22Rv1 (cell line): ENCODE data around the gene MGAT5B.

Experiments
- H3K27ac ChIP-seq: fragments of 450-650 bp; 2 replicates; pipeline ENCODE4 v1.5.1; 2017
- ZFX ChIP-seq: fragments of 450-650 bp; IDR thresholded peaks from 2 replicates; pipeline ENCODE4 v1.6.1; 2017; ENCODE audit warnings: antibody characterized with exemption, borderline replicate concordance
- TF ChIP-seq, protein P1 (sequence below): fragments of 450-650 bp; IDR thresholded peaks from 2 replicates; pipeline ENCODE4 v1.5.1; 2017; ENCODE audit warnings: mild to moderate bottlenecking

The MGAT5B gene

DNA sequence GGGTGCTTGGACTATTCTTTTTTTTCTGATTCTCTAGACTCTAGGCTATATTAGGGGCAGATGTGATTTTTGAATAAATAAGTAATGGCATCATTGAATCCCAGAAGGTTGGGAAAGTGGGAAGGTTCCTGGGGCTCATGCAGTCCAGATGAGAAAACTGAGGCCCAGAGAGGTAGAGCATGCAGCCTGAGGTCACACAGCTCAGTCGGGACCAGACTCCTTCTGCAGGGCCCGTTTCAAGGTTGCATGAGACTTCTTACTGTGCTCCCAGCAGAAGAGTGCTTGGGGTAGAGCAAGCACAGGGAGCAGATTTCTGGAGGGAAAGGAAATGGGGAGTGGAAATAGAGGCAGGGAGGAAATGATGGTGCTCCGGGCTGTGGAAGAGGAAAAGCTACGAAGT, 59.8 kb downstream of the MGAT5B start:
- TF ChIP-seq, protein P1, sequence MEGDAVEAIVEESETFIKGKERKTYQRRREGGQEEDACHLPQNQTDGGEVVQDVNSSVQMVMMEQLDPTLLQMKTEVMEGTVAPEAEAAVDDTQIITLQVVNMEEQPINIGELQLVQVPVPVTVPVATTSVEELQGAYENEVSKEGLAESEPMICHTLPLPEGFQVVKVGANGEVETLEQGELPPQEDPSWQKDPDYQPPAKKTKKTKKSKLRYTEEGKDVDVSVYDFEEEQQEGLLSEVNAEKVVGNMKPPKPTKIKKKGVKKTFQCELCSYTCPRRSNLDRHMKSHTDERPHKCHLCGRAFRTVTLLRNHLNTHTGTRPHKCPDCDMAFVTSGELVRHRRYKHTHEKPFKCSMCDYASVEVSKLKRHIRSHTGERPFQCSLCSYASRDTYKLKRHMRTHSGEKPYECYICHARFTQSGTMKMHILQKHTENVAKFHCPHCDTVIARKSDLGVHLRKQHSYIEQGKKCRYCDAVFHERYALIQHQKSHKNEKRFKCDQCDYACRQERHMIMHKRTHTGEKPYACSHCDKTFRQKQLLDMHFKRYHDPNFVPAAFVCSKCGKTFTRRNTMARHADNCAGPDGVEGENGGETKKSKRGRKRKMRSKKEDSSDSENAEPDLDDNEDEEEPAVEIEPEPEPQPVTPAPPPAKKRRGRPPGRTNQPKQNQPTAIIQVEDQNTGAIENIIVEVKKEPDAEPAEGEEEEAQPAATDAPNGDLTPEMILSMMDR, result no peak
- TF ChIP-seq ZFX, result no peak
- H3K27ac ChIP-seq, result no peak overlapping the region

DNA sequence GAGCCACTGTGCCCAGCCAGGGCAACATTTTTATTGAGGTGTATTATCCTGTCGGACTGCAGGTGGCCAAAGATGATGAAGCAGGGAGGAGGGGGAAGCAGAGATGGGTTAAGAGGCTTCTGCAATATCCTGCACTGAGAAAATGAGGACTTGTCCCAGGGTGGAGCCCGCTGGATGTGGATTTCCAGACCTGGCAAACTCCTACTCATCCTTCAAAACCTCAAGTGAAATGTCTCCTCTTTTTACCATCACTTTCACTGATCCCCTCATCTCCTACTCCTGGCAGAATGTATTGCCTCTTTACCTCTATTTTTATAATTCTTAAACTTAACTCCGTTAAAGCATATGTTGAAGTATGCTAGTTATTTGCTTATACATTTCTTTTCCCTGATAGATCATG, 60.9 kb downstream of the MGAT5B start:
- TF ChIP-seq ZFX, result no peak
- TF ChIP-seq, protein P1, result no peak
- no peak overlapping the region for H3K27ac ChIP-seq

DNA sequence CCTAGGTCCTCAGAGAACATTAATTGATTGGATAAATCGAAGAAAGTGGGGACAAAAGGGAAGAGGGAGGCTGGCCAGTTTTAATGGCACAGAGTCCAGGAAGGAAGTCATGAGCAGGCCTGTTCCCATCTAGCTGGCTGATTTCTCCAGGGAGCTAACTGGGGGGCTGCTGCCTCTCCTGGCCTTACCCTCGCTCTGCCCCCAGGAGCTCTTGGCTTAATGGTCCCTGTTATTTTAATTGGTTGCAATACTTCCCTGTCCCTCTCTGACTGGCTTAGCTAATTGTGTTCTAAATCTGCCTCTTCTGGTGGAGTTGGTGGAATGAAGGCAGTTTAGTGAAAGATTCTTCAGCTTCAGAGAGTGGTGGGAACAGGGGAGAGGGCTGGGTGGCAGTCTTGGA, 61.4 kb downstream of the MGAT5B start:
- H3K27ac ChIP-seq, result no peak overlapping the region
- no peak for TF ChIP-seq ZFX
- TF ChIP-seq, protein P1, result no peak

DNA sequence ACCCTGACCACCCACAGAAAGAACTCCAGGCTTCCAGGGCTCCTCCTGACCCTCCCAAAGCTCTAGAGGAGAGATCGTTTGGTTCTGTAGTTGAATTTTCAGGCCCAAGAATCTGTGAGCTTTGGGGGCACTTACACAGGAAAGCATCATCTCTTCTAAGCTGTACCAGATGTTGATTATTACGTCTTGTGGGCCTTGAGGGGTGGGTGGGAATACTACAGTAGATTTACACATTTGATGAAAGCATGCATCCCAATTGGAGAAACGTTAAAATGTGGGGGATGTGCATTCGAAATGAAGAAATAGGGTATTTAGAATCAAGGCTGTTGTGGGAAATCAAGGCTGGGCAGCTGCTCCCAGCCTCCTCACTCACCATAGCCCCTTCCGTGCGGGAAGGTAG, 61.9 kb downstream of the MGAT5B start:
- TF ChIP-seq ZFX, result no peak
- H3K27ac ChIP-seq, result no peak overlapping the region

DNA sequence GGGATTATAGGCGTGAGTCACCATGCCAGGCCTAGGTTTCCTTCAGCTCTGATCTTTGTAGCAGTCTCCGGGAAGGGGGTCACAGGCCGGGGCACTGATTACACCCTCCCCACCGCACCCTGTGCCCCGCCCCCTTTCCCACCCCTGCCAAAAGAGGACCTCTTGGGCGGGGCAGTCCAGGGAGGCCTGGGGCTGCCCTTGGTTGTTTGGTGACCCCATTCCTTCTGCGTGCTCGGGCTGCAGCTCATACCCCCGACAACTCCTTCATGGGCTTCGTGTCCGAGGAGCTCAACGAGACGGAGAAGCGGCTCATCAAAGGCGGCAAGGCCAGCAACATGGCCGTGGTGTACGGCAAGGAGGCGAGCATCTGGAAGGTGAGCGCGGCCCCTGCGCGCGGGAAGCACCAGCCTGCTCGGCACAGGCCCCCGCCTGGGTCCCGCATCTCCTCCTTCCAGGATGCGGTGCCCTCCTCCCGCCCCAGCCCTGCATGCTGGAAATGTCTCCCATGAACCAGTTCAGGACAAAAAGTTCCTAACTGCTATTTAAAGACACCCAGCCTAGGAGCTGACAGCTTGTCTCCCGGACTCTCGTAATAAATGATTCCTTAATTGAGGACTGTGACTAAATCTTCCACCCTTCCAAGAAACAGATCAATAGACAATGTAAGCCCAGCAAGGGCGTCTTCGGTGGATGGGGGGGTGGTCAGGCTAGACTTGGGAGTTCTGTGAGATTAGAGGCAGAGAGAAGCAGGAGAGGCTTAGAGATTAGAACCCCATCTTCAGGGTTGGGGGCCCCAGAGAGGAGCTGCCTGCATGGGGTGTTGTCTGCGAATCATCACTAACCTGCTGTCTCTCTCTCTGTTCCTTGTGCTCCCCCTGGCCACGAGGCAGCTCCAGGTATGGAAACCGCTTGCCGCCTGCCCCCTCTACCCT, 64.5 kb downstream of the MGAT5B start:
- TF ChIP-seq ZFX, result no peak
- TF ChIP-seq, protein P1, result no peak
- H3K27ac ChIP-seq, result no peak overlapping the region

DNA sequence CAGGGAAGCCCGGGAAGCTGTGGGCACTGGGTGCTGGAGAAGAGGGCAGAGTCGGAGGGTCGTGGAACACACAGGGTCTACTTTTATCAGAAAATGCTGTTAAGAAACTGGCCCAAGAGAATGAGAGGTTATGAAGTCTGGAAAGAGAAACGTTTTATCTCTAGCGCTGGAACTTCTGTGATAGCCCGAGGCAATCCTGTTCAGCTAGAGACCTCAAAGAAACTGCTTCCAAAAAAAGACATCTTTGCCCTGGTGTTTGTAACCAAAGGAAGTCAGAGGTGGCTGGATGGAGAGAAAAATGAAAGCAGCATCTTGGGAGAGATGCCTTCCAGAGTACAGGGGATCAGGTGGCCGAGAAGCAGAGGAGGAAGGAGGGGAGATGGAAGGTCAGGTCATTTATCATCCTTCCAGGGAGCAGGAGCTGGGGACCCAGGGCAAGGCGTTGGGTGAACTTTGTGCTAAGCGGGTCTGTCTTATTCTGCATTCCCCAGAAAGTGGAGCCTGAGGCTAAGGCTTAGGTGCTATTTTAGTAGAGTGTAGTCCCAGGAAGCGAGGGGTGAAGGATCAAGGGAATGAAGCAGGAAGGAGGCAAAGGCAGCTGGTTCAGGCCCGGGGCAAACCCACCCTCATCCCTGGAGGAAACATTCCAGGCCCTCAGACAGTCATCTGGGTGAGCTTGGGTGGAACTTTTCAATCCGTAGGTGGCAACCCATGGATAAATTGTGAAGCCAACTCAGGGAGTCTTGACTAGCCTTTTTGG, 66.5 kb downstream of the MGAT5B start:
- no peak overlapping the region for H3K27ac ChIP-seq
- TF ChIP-seq, protein P1, result no peak
- TF ChIP-seq ZFX, result no peak

DNA sequence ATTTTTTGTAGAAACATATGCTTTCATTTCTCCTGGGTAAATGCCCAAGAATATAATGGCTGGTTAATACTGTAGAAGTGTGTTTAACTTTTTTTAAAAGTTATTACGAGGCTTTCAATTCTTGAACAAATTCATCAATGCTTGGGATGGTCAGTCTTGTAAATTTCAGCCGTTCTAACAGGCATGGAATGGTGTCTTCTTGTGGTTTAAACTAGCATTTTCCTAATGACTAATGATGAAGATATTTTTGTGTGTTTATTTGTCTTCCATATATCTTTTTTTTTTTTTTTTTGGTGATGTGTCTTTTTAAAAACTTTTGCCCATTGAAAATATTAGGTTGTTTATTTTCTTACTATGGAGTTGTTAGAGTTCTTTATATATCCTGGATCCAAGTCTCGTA, 67.1 kb downstream of the MGAT5B start:
- H3K27ac ChIP-seq, result no peak overlapping the region
- TF ChIP-seq, protein P1, result no peak
- no peak for TF ChIP-seq ZFX
